DMS153 treated with DMSO at 0.1 percent for 48 hours (cell line): ENCODE measurements around the gene KCP.
A peak's percentile ranks its signal among the peaks of the same experiment; 100 is the strongest.

ENCODE experiments used
- DNase-seq: peaks from one replicate; lab custom pipeline; 2025; ENCODE audit not compliant: unreplicated experiment; lab: John Stamatoyannopoulos, UW

Gene KCP

GRCh38 chr7:128888756-128889095 is 21.8 kb downstream of the KCP start:
- DNase-seq = no peak

- no peak for DNase-seq
These were observed 22.3 kb downstream of the KCP start for GRCh38 chr7:128888039-128888755.

GRCh38 chr7:128887169-128888038 is 23.1 kb downstream of the KCP start:
- no peak for DNase-seq

GRCh38 chr7:128886391-128887168 is 23.9 kb downstream of the KCP start:
- no peak for DNase-seq

- no peak for DNase-seq
These were observed 24.9 kb downstream of the KCP start for GRCh38 chr7:128885370-128886187.

- DNase-seq = no peak
These were observed 25.7 kb downstream of the KCP start for GRCh38 chr7:128884561-128885369.

- peak; percentile 32 for DNase-seq
These were observed 26.7 kb downstream of the KCP start for GRCh38 chr7:128883622-128884448.

GRCh38 chr7:128882134-128882533 is 28.4 kb downstream of the KCP start:
- no peak for DNase-seq

GRCh38 chr7:128881458-128882125 is 28.9 kb downstream of the KCP start:
- DNase-seq = no peak

GRCh38 chr7:128880791-128881457 is 29.6 kb downstream of the KCP start:
- no peak for DNase-seq

- DNase-seq = peak; percentile 44
These were observed 30.4 kb downstream of the KCP start for GRCh38 chr7:128879939-128880746.

GRCh38 chr7:128879461-128879938 is 31.0 kb downstream of the KCP start:
- no peak for DNase-seq

GRCh38 chr7:128878226-128879105 is 32.0 kb downstream of the KCP start:
- DNase-seq = no peak

GRCh38 chr7:128877756-128878120 is 32.8 kb downstream of the KCP start:
- no peak for DNase-seq

- no peak for DNase-seq
These were observed 33.3 kb downstream of the KCP start for GRCh38 chr7:128876978-128877755.
